Activated CD8-positive, alpha-beta T cell treated with anti-CD3 and anti-CD28 coated beads for 36 hours (primary cell): ENCODE data around the gene GPC5. TPM values are rescaled to one million over a fixed set of nuclear protein-coding genes. Genes with fewer than 3 reads are reported as not detected.

Experiments used
- ATAC-seq: fragments of 200-7000 bp; cut with Tn5 transposase; one replicate; pipeline ENCODE4 v1.10.0; 2021; ENCODE audit warnings: mild to moderate bottlenecking, moderate library complexity
- CTCF ChIA-PET: fragments of 350-600 bp; sonication (Branson Sonifier 250); formaldehyde crosslinking; loops from one replicate; lab custom pipeline; 2021; ENCODE audit warnings: antibody characterized with exemption; lab: Charles Lee
- POLR2A ChIA-PET: fragments of 350-600 bp; sonication (Branson Sonifier 250); formaldehyde crosslinking; loops from one replicate; lab custom pipeline; 2021; ENCODE audit warnings: antibody characterized with exemption; lab: Charles Lee
- DNase-seq: peaks from one replicate; pipeline ENCODE4 v3.0.0-alpha.2; 2020
- H3K27ac Mint-ChIP-seq: one replicate; pipeline ENCODE4 v1.8.0; 2021; ENCODE audit warnings: mild to moderate bottlenecking, mixed read lengths
- H3K27me3 Mint-ChIP-seq: one replicate; pipeline ENCODE4 v1.8.0; 2021; ENCODE audit warnings: mixed read lengths
- H3K36me3 Mint-ChIP-seq: one replicate; pipeline ENCODE4 v1.8.0; 2021; ENCODE audit warnings: low read depth, mixed read lengths
- H3K4me1 Mint-ChIP-seq: one replicate; pipeline ENCODE4 v1.8.0; 2021; ENCODE audit warnings: low read depth, mixed read lengths
- H3K4me3 Mint-ChIP-seq: one replicate; pipeline ENCODE4 v1.8.0; 2021; ENCODE audit warnings: mild to moderate bottlenecking, moderate library complexity, mixed read lengths
- H3K9me3 Mint-ChIP-seq: one replicate; pipeline ENCODE4 v1.8.0; 2021; ENCODE audit warnings: mixed read lengths
- intact Hi-C: fragments of 100-400 bp; cut with micrococcal nuclease; formaldehyde crosslinking; loops from one replicate; pipeline ENCODE4 v1.10.0; 2022
- total RNA-seq, 2 experiments: library from RNA; stranded (reverse); gene quantifications; one replicate each; pipeline ENCODE4 v1.2.3, GENCODE V29; 2021
- TF ChIP-seq, protein P1 (sequence below): fragments of 200-600 bp; IDR thresholded peaks from one replicate; pipeline ENCODE4 v1.8.0; 2022; ENCODE audit warnings: antibody characterized with exemption, mild to moderate bottlenecking

GPC5 gene
- total RNA-seq, 2 experiments from 2014 or later = 0.13 to 0.14 TPM

GRCh38 chr13:91375116-91375729 is 23.2 kb upstream of the GPC5 start:
- TF ChIP-seq, protein P1, sequence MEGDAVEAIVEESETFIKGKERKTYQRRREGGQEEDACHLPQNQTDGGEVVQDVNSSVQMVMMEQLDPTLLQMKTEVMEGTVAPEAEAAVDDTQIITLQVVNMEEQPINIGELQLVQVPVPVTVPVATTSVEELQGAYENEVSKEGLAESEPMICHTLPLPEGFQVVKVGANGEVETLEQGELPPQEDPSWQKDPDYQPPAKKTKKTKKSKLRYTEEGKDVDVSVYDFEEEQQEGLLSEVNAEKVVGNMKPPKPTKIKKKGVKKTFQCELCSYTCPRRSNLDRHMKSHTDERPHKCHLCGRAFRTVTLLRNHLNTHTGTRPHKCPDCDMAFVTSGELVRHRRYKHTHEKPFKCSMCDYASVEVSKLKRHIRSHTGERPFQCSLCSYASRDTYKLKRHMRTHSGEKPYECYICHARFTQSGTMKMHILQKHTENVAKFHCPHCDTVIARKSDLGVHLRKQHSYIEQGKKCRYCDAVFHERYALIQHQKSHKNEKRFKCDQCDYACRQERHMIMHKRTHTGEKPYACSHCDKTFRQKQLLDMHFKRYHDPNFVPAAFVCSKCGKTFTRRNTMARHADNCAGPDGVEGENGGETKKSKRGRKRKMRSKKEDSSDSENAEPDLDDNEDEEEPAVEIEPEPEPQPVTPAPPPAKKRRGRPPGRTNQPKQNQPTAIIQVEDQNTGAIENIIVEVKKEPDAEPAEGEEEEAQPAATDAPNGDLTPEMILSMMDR = peak; percentile 60
- DNase-seq = no peak
- Mint-ChIP-seq H3K4me1 (peaks cover 6% of the 10 kb centered on the region), H3K9me3 (no peaks in the 10 kb centered on the region), H3K27me3 (no peaks in the 10 kb centered on the region), H3K4me3 (no peak overlapping the region), H3K36me3 (no peaks in the 10 kb centered on the region), H3K27ac (no peak overlapping the region)
- ChIA-PET CTCF (interaction anchor here (0.8 to 3.2 kb wide), 8 partner anchors 8 to 348 kb away, joined by 3 to 17 read pairs (median 3); no protein-coding TSS in a partner anchor), POLR2A (no interaction called here)
- peak; percentile 87 for ATAC-seq
- intact Hi-C loops = no loop called here

GRCh38 chr13:91381371-91381770 is 17.1 kb upstream of the GPC5 start:
- no peaks in the 10 kb centered on the region for H3K36me3 Mint-ChIP-seq
- TF ChIP-seq, protein P1 = no peak
- POLR2A ChIA-PET = no interaction called here
- H3K4me1 Mint-ChIP-seq = peaks cover 6% of the 10 kb centered on the region
- H3K4me3 Mint-ChIP-seq = no peak overlapping the region
- H3K9me3 Mint-ChIP-seq = no peaks in the 10 kb centered on the region
- intact Hi-C loops = loop anchor here (5.0 kb wide), 1 partner anchor 341 kb away; no protein-coding TSS in a partner anchor
- peaks cover 15% of the 10 kb centered on the region for H3K27me3 Mint-ChIP-seq
- ATAC-seq (no peak), DNase-seq (no peak)
- no peak overlapping the region for H3K27ac Mint-ChIP-seq
- CTCF ChIA-PET = interaction anchor here (1.1 to 3.1 kb wide), 3 partner anchors 24 to 340 kb away, joined by 3 to 9 read pairs (median 7); no protein-coding TSS in a partner anchor

DNA sequence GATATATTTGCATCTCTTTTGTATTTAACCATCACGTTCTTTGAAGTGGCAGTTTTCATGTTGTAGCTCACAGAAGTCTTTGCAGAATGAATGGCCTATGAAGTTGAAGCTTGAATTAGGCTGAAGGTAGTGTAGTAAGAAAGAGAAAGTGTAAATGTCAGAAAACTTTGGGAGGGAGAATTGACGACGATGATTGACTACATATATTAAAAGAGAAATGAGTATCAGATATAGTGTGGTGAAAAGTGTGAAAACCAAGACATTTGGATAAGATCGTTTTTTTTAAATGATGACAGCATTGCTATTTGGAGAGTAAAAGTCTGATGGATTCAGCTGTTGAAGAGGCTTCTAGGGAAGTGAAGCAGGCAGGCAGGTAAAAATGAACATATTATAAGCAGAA is 14.6 kb upstream of the GPC5 start:
- Mint-ChIP-seq H3K4me3 (no peak overlapping the region), H3K27me3 (peaks cover 24% of the 10 kb centered on the region), H3K9me3 (no peaks in the 10 kb centered on the region), H3K27ac (no peak overlapping the region), H3K4me1 (peaks cover 6% of the 10 kb centered on the region), H3K36me3 (no peaks in the 10 kb centered on the region)
- DNase-seq = no peak
- peak; percentile 76 for ATAC-seq
- ChIA-PET POLR2A (no interaction called here), CTCF (interaction anchor here (1.2 to 3.1 kb wide), 2 partner anchors 9 to 22 kb away, joined by 3 to 9 read pairs; no protein-coding TSS in a partner anchor)
- TF ChIP-seq, protein P1 = no peak
- intact Hi-C loops = loop anchor here (5.0 kb wide), 1 partner anchor 338 kb away; no protein-coding TSS in a partner anchor

GRCh38 chr13:91384896-91385295 is 13.5 kb upstream of the GPC5 start:
- no peak for ATAC-seq
- intact Hi-C loops = loop anchor here (5.0 kb wide), 1 partner anchor 337 kb away; no protein-coding TSS in a partner anchor
- POLR2A ChIA-PET = no interaction called here
- CTCF ChIA-PET = interaction anchor here (1.3 to 1.8 kb wide), 2 partner anchors 23 to 337 kb away, joined by 5 to 6 read pairs; no protein-coding TSS in a partner anchor
- no peak overlapping the region for H3K4me3 Mint-ChIP-seq
- no peak for DNase-seq
- H3K4me1 Mint-ChIP-seq = peaks cover 6% of the 10 kb centered on the region
- no peak overlapping the region for H3K27ac Mint-ChIP-seq
- TF ChIP-seq, protein P1 = no peak
- peaks cover 26% of the 10 kb centered on the region for H3K27me3 Mint-ChIP-seq
- H3K9me3 Mint-ChIP-seq = no peaks in the 10 kb centered on the region
- H3K36me3 Mint-ChIP-seq = no peaks in the 10 kb centered on the region

GRCh38 chr13:91389186-91389585 is 9.2 kb upstream of the GPC5 start:
- intact Hi-C loops = no loop called here
- ATAC-seq = no peak
- Mint-ChIP-seq H3K4me1 (no peaks in the 10 kb centered on the region), H3K36me3 (no peaks in the 10 kb centered on the region), H3K9me3 (no peaks in the 10 kb centered on the region), H3K27me3 (peaks cover 32% of the 10 kb centered on the region), H3K4me3 (no peak overlapping the region), H3K27ac (no peak overlapping the region)
- TF ChIP-seq, protein P1 = no peak
- DNase-seq = no peak
- CTCF ChIA-PET = interaction anchor here (1.3 kb wide), 1 partner anchor 9 kb away, joined by 4 read pairs; no protein-coding TSS in a partner anchor
- POLR2A ChIA-PET = no interaction called here
